ENCODE data around the gene FIZ1.
A peak's percentile ranks its signal among the peaks of the same experiment; 100 is the strongest.

Gene FIZ1

DNA sequence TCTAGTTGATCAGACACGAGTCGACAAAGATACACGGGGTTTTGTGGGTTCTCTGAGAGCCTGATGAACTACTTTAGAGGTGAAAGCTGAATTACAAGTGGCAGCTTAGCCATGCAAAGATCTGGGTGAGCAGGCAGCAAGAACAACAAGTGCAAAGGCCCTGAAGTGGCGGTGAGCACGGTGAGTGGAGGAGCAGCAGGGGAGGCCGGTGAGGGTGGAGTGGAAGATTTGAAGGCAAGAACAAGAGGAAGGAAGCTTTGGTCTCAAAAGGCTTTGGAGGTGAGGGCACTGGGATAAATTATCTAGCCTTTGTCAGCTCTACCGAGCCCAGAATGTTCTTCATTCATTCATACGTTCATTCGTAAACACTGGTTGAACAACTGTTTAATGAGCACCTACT is 7.5 kb upstream of the FIZ1 start:
- no peak for DNase-seq (ENCODE audit: low read depth)
- TF ChIP-seq, protein P1, sequence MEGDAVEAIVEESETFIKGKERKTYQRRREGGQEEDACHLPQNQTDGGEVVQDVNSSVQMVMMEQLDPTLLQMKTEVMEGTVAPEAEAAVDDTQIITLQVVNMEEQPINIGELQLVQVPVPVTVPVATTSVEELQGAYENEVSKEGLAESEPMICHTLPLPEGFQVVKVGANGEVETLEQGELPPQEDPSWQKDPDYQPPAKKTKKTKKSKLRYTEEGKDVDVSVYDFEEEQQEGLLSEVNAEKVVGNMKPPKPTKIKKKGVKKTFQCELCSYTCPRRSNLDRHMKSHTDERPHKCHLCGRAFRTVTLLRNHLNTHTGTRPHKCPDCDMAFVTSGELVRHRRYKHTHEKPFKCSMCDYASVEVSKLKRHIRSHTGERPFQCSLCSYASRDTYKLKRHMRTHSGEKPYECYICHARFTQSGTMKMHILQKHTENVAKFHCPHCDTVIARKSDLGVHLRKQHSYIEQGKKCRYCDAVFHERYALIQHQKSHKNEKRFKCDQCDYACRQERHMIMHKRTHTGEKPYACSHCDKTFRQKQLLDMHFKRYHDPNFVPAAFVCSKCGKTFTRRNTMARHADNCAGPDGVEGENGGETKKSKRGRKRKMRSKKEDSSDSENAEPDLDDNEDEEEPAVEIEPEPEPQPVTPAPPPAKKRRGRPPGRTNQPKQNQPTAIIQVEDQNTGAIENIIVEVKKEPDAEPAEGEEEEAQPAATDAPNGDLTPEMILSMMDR (conservative IDR thresholded peaks at IDR 0.05; ENCODE audit: control insufficient read depth, insufficient read depth, low read depth, low read length): no peak
- H3K4me3 ChIP-seq (ENCODE audit: control insufficient read depth, low read depth, low read length): peak overlapping the region; percentile 89

DNA sequence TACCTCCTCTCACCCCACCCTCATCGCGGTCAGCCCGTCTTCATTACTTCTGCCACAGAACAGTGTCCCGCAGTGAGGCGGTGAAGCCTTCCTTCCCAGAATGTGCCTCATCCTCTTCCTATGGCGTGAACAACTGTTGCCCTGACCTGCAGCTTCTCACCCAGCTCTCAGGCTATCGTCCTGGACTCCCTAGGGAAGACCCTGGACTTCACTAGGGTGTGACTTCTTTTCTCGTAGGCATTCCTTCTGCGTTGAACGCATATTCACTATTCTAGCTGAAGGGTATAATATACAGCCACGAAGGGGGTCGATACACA is 7.1 kb upstream of the FIZ1 start:
- H3K4me3 ChIP-seq (ENCODE audit: control insufficient read depth, low read depth, low read length): peak overlapping the region; percentile 89
- TF ChIP-seq, protein P1 (conservative IDR thresholded peaks at IDR 0.05; ENCODE audit: control insufficient read depth, insufficient read depth, low read depth, low read length): no peak
- DNase-seq (ENCODE audit: low read depth): no peak

DNA sequence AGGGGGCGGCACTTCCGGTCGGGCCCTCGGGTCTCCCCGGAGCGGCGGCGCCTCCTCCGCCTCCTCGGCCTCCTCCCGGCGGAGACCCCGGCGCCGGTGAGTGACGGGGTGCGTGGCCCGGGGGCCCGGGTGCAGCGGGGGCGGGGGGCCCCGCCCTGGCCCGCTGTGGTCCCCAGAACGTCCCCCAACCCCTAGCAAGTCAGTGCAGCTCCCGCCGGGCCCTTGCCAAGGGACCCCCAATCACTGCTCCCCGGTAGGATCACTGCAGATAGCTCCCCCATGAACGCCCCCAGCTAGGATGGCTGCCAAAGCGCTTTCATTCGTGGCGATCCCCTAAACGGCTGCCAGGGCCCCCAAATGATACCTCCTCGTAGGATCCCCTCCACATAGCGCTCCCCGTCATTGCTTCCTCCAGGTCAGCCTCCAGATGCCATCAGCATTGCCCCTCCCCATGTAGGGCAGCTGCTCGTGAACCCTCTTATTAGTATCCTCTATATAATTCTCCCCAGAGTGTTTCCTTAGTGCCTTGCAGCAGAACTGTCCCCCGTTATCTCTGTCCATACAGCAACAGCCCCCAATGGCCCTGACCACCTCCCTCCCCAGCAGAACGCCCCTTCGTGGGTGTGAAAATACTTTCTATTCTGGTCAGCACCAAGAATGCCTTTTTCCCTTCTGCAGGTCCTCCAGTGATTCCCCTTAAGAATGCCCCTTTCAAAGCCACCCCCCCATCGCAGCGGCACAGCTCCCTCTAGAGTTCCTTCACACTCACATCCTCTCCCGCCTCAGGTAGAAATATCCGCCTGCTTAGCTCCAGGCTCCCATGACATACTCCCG is 6.5 kb upstream of the FIZ1 start, which contains the start of gene ZNF865:
Gene ZNF865 (plus strand): TSS at position 11 of the 834 bp plus-strand sequence. CDS start 7,972 bp downstream, outside the sequence.
- TF ChIP-seq, protein P1 (conservative IDR thresholded peaks at IDR 0.05; ENCODE audit: control insufficient read depth, insufficient read depth, low read depth, low read length): peak; percentile 88
- H3K4me3 ChIP-seq (ENCODE audit: control insufficient read depth, low read depth, low read length): peak within 1 kb of the TSS; percentile 89
- DNase-seq (ENCODE audit: low read depth): peak; percentile 84

DNA sequence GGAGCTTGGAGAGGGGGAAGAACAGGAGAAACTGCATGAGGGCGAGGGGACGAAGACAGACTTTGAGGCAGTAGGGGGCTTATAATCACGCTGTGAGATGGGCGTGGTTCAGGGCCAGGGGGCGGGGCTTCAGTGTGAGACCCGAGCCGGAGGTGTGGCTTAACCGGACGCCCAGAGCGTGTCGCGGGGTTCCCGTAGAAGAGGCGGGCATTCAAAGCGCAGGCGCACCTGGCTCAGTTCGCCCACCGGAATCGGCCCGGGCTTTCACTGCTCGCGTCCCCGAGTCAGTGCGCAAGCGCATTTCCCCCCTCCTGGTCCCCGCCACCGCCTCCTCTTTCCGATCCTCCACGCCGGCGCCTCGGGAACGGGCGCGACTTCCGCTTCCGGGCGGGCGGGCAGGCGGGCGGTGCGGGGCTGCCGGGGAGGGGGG is 5.9 kb upstream of the FIZ1 start:
- peak; percentile 96 for DNase-seq (ENCODE audit: low read depth)
- H3K4me3 ChIP-seq (ENCODE audit: control insufficient read depth, low read depth, low read length): peak overlapping the region; percentile 21
- TF ChIP-seq, protein P1 (conservative IDR thresholded peaks at IDR 0.05; ENCODE audit: control insufficient read depth, insufficient read depth, low read depth, low read length): no peak

DNA sequence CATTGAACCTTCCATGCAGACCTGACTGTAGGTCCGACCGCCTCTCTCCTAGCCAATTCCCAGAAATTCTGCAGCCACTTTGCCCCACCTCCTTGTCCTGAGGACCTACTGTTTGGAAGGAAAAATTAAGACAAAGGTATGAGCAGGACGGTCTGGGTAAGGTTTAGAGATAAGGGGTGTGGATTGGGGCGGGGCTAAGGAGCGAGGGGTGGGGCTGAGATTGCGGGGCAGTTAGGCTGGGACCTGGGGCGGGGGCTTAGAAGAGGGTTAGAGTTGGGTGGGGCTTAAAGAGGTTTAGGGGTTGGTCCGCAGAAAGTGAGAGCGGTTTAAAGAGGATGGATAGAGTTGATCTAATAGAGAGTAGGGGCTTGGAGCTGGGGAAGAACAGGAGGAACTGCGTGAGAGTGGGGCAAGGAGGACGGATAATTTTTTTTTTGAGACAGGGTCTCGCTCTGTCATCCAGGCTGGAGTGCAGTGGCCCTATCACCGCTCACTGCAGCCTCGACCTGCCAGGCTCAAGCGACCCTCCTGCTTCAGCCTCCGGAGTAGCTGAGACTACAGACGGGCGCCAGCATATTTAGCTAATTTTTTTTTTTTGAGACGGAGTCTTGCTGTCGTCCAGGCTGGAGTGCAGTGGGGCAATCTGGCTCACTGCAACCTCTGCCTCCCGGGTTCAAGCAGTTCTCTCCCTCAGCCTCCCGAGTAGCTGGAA is 4.4 kb upstream of the FIZ1 start:
- no peak overlapping the region for H3K4me3 ChIP-seq (ENCODE audit: control insufficient read depth, low read depth, low read length)
- DNase-seq (ENCODE audit: low read depth): no peak
- TF ChIP-seq, protein P1 (conservative IDR thresholded peaks at IDR 0.05; ENCODE audit: control insufficient read depth, insufficient read depth, low read depth, low read length): no peak

DNA sequence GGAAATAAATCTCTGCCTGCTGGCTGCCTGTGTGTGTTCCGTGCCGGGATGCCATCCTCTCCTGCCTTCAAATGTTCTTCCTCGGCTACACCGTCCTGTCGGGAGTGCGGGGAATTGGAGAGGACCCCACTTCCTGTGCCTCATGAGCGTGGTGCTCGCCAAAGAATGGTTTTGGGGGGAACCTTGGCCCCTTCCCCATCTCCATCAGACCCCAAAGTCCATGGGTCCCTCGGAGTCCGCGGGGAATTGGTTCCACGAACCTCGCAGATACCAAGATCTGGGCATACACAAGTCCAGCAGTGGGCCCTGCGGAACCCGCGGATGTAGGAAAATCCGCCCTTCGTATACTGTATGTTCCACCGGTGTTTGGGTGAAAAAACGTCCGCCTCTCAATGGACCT is 3.8 kb upstream of the FIZ1 start:
- no peak for DNase-seq (ENCODE audit: low read depth)
- H3K4me3 ChIP-seq (ENCODE audit: control insufficient read depth, low read depth, low read length): no peak overlapping the region
- TF ChIP-seq, protein P1 (conservative IDR thresholded peaks at IDR 0.05; ENCODE audit: control insufficient read depth, insufficient read depth, low read depth, low read length): no peak
